ENCODE measurements around the gene PACRG. TPM values are rescaled to one million over a fixed set of nuclear protein-coding genes. Genes with fewer than 3 reads are reported as not detected.

PACRG gene
- total and polyA plus RNA-seq, 2 of the 8 experiments (the other 6 are each of a cell fraction or from before 2014, with no cell fraction given), result 0.44 to 0.54 TPM

DNA sequence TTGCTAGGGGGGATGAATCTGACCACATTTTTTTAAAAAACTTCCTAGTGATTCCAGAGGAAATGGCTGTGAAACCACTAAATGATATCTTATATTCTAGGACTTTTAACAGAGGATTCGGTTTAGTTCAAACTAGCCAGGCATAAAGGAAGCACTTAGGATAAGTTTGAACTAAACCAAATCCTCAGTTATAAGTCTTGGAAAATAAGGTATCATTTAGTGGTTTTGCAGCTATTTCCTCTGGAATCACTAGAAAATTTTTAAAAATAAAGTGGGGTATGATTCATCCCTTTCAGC is 358.8 kb downstream of the PACRG start:
- no peak overlapping the region for H2BK15ac ChIP-seq (ENCODE audit: low read length)
- no peak overlapping the region for H2BK20ac ChIP-seq (ENCODE audit: low read length)
- no peak overlapping the region for H3K14ac ChIP-seq (ENCODE audit: insufficient read length)
- H3K18ac ChIP-seq (ENCODE audit: extremely low read depth, low read length), result no peak overlapping the region
- no peak overlapping the region for H3K4ac ChIP-seq (replicated peaks; ENCODE audit: insufficient read length, low read depth, low read length)
- peaks cover 0 to 18% (median 5%) of the 10 kb centered on the region in 4 experiments; a peak in 5 of 7 replicates for H3K4me1 ChIP-seq (replicated peaks in 1 of 4; ENCODE audit: control insufficient read depth in 3 of 4, insufficient read depth in 4 of 4, low read length in 3 of 4)
- no peak overlapping the region for H2AK5ac ChIP-seq (ENCODE audit: low read depth, low read length)
- H3K79me1 ChIP-seq (ENCODE audit: low read depth, low read length), result no peaks in the 10 kb centered on the region
- H2BK5ac ChIP-seq (ENCODE audit: low read depth, low read length), result no peak overlapping the region
- no peak overlapping the region for H4K91ac ChIP-seq (replicated peaks; ENCODE audit: insufficient read length, low read length)
- H3K27me3 ChIP-seq (replicated peaks in 1 of 4; ENCODE audit: control insufficient read depth in 3 of 4, extremely low read depth in 1 of 4, insufficient read depth in 3 of 4, low read length in 3 of 4), result peaks cover 0 to 1% (median 0%) of the 10 kb centered on the region in 4 experiments; a peak in 2 of 7 replicates
- H3K4me3 ChIP-seq (ENCODE audit: extremely low read depth in 1 of 4, insufficient read depth in 2 of 4, low read depth in 3 of 4, low read length in 4 of 4), result no peak overlapping the region
- no peaks in the 10 kb centered on the region for H3K23me2 ChIP-seq (ENCODE audit: low read depth, low read length)
- no peak overlapping the region for H2BK120ac ChIP-seq (replicated peaks; ENCODE audit: low read depth, low read length)
- no peak overlapping the region for H4K5ac ChIP-seq (ENCODE audit: insufficient read length, low read depth, low read length)
- no peak overlapping the region for H3K9ac ChIP-seq (replicated peaks in 1 of 4; ENCODE audit: extremely low read depth in 1 of 4, low read depth in 3 of 4, low read length in 3 of 4)
- no peak for TF ChIP-seq CTBP2 (IDR thresholded peaks at IDR 0.05; ENCODE audit: borderline replicate concordance, insufficient read depth, insufficient read length, low read length)
- no peak for TF ChIP-seq JUND (IDR thresholded peaks at IDR 0.05; ENCODE audit: low read length)
- H3K27ac ChIP-seq (ENCODE audit: low read depth, low read length), result no peak overlapping the region
- POLR2A ChIA-PET (ENCODE audit: partially characterized antibody), result no interaction called here
- H2AFZ ChIP-seq (ENCODE audit: low read length), result no peak overlapping the region
- WGBS, 2 experiments (ENCODE audit: extremely low coverage in 1 of 2, insufficient coverage in 1 of 2, insufficient read length in 1 of 2, insufficient replicate concordance in 2 of 2, low coverage in 1 of 2, low lambda C conversion rate in 2 of 2, missing lambda C conversion rate in 1 of 2), result 80% methylated on average over 1 of the region's 1 CpG; no CpG with 5 or more reads in 1 of the 2 experiments
- H3K79me2 ChIP-seq (ENCODE audit: control insufficient read depth in 1 of 2, insufficient read depth in 2 of 2, low read length in 2 of 2), result no peaks in the 10 kb centered on the region
- H3K36me3 ChIP-seq (ENCODE audit: control insufficient read depth in 2 of 4, insufficient read depth in 4 of 4, low read length in 3 of 4), result no peaks in the 10 kb centered on the region
- no peak overlapping the region for H3K23ac ChIP-seq (ENCODE audit: insufficient read length)
- no peaks in the 10 kb centered on the region for H4K20me1 ChIP-seq (replicated peaks in 1 of 2; ENCODE audit: control insufficient read depth in 1 of 2, insufficient read depth in 2 of 2, low read length in 2 of 2)
- H3K9me3 ChIP-seq (ENCODE audit: insufficient read depth in 2 of 2, low read depth in 1 of 2, low read length in 1 of 2), result no peaks in the 10 kb centered on the region
- H2BK12ac ChIP-seq (ENCODE audit: low read depth, low read length), result no peak overlapping the region
- H3K4me2 ChIP-seq (ENCODE audit: insufficient read depth in 1 of 2, low read depth in 2 of 2, low read length in 2 of 2), result no peak overlapping the region
- CTCF ChIA-PET (ENCODE audit: partially characterized antibody), result interaction anchor here (1.4 kb wide), 1 partner anchor 10 kb away, joined by 5 read pairs; no protein-coding TSS in a partner anchor
- DNase-seq (ENCODE audit: low read depth in 1 of 2, low spot score in 2 of 2) (no peak), FAIRE-seq (no peak)
- H3K56ac ChIP-seq (replicated peaks; ENCODE audit: insufficient read length, low read depth, low read length), result no peak overlapping the region
- H4K8ac ChIP-seq (ENCODE audit: extremely low read depth, insufficient read depth, low read length), result no peak overlapping the region
